Skeletal muscle tissue (tissue), 4 donors: ENCODE data around the gene CDH5. TPM values are rescaled to one million over a fixed set of nuclear protein-coding genes. Genes with fewer than 3 reads are reported as not detected.

Experiments
- H3K27ac ChIP-seq: one replicate; pipeline ENCODE4 v1.7.0; 2013; ENCODE audit warnings: mild to moderate bottlenecking, low read depth, low read length, inconsistent platforms
- H3K27me3 ChIP-seq, 3 donors: one replicate each; pipeline ENCODE4 v1.7.0; 2013; ENCODE audit warnings: low read length in 3 of 3; ENCODE audit not compliant: control insufficient read depth in 3 of 3, insufficient read depth in 3 of 3
- H3K36me3 ChIP-seq, 3 donors: one replicate each; pipeline ENCODE4 v1.7.0; 2013; ENCODE audit warnings: low read length in 3 of 3; ENCODE audit not compliant: control insufficient read depth in 3 of 3, insufficient read depth in 3 of 3
- H3K4me1 ChIP-seq, 3 donors: one replicate each; pipeline ENCODE4 v1.7.0; 2013; ENCODE audit warnings: low read length in 3 of 3, mild to moderate bottlenecking in 3 of 3; ENCODE audit not compliant: control insufficient read depth in 3 of 3, insufficient read depth in 3 of 3
- H3K4me3 ChIP-seq, 3 donors: one replicate each; pipeline ENCODE4 v1.7.0; 2013; ENCODE audit warnings: low read length in 3 of 3
- H3K9ac ChIP-seq, 3 donors: one replicate each; pipeline ENCODE4 v1.7.0; 2013; ENCODE audit warnings: low read length in 3 of 3, mild to moderate bottlenecking in 3 of 3, moderate library complexity in 2 of 3, low read depth in 1 of 3
- H3K9me3 ChIP-seq, 3 donors: one replicate each; pipeline ENCODE4 v1.7.0; 2013; ENCODE audit warnings: low read length in 3 of 3; ENCODE audit not compliant: control insufficient read depth in 3 of 3
- total RNA-seq: library from RNA; depleted of rRNA; stranded (reverse); fragments of >200 nt; gene quantifications from one replicate; pipeline ENCODE4 v1.2.3, GENCODE V29; 2014
- donor health status: Osteomylitis.

The CDH5 gene
- total RNA-seq, 1 donor from 2014 or later, result 42.8 TPM

GRCh38 chr16:66389256-66390176, 23.0 kb downstream of the CDH5 start:
- Histone ChIP-seq H3K36me3 (peaks cover 0 to 8% (median 4%) of the 10 kb centered on the region in 3 donors), H3K9me3 (no peaks in the 10 kb centered on the region), H3K27me3 (peaks cover 0 to 8% (median 0%) of the 10 kb centered on the region in 3 donors), H3K4me1 (peaks cover 4 to 15% (median 9%) of the 10 kb centered on the region in 3 donors), H3K9ac (no peak overlapping the region), H3K4me3 (no peak overlapping the region), H3K27ac (no peak overlapping the region)

DNA sequence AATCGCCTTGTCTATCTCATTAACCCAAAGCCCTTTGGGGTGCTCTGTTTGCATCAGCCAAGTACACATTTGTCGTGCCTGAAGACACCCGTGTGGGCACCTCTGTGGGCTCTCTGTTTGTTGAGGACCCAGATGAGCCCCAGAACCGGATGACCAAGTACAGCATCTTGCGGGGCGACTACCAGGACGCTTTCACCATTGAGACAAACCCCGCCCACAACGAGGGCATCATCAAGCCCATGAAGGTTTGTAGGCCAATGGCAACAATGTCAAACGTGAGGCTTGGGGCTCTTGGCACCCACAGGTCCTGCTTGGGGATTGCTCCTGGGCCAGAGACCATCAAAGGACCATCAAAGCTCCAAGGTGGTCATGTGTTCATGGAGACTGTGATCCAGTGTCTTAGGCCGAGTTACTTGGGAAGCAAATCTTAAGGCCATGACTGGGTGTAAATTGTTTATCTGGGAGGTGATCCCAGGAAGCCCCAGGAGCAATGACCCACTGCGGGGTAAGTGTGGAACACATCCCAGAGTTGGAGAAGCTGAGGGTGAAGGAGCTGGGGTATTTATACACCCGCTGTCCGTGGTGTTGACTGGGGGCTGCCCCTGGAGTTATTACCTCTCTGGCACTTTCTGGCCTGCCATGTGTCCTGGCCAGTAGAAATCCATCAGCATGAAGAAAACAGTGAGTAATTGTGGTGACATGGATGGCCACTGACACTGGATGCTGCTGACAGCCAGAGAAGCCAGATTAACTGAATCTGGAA, 24.0 kb downstream of the CDH5 start:
- H3K27ac ChIP-seq, result no peak overlapping the region
- H3K4me3 ChIP-seq, result no peak overlapping the region
- H3K27me3 ChIP-seq, result peaks cover 0 to 8% (median 0%) of the 10 kb centered on the region in 3 donors
- H3K9me3 ChIP-seq, result no peaks in the 10 kb centered on the region
- H3K4me1 ChIP-seq, result peaks cover 4 to 15% (median 9%) of the 10 kb centered on the region in 3 donors
- no peak overlapping the region for H3K9ac ChIP-seq
- peaks cover 0 to 8% (median 4%) of the 10 kb centered on the region in 3 donors for H3K36me3 ChIP-seq

GRCh38 chr16:66391726-66392670, 25.5 kb downstream of the CDH5 start:
- H3K36me3 ChIP-seq, result peaks cover 0 to 9% (median 4%) of the 10 kb centered on the region in 3 donors
- H3K4me1 ChIP-seq, result peaks cover 0 to 9% (median 6%) of the 10 kb centered on the region in 3 donors
- H3K9ac ChIP-seq, result no peak overlapping the region
- H3K4me3 ChIP-seq, result no peak overlapping the region
- no peaks in the 10 kb centered on the region for H3K9me3 ChIP-seq
- no peak overlapping the region for H3K27ac ChIP-seq
- peaks cover 0 to 4% (median 0%) of the 10 kb centered on the region in 3 donors for H3K27me3 ChIP-seq

GRCh38 chr16:66395806-66396555, 29.5 kb downstream of the CDH5 start:
- Histone ChIP-seq H3K27ac (no peak overlapping the region), H3K36me3 (peaks cover 0 to 4% (median 3%) of the 10 kb centered on the region in 3 donors), H3K9me3 (no peaks in the 10 kb centered on the region), H3K4me1 (peaks cover 6 to 10% (median 10%) of the 10 kb centered on the region in 3 donors), H3K27me3 (peaks cover 0 to 11% (median 3%) of the 10 kb centered on the region in 3 donors), H3K4me3 (no peak overlapping the region), H3K9ac (no peak overlapping the region)

- Histone ChIP-seq H3K9ac (no peak overlapping the region), H3K27me3 (peaks cover 0 to 16% (median 5%) of the 10 kb centered on the region in 3 donors), H3K4me3 (no peak overlapping the region), H3K4me1 (peaks cover 6 to 11% (median 10%) of the 10 kb centered on the region in 3 donors), H3K36me3 (peaks cover 0 to 4% (median 3%) of the 10 kb centered on the region in 3 donors), H3K27ac (no peak overlapping the region), H3K9me3 (no peaks in the 10 kb centered on the region)
Measured at GRCh38 chr16:66397736-66398433, 31.4 kb downstream of the CDH5 start.

- peaks cover 0 to 7% (median 6%) of the 10 kb centered on the region in 3 donors for H3K36me3 ChIP-seq
- no peak overlapping the region for H3K4me3 ChIP-seq
- H3K9me3 ChIP-seq, result no peaks in the 10 kb centered on the region
- no peak overlapping the region for H3K9ac ChIP-seq
- peak overlapping the region; percentile 41 for H3K27ac ChIP-seq
- H3K27me3 ChIP-seq, result peaks cover 0 to 20% (median 8%) of the 10 kb centered on the region in 3 donors
- peaks cover 6 to 11% (median 10%) of the 10 kb centered on the region in 3 donors for H3K4me1 ChIP-seq
Measured at GRCh38 chr16:66399031-66399430, 32.5 kb downstream of the CDH5 start.

- no peak overlapping the region for H3K9ac ChIP-seq
- H3K4me3 ChIP-seq, result no peak overlapping the region
- peaks cover 0 to 24% (median 10%) of the 10 kb centered on the region in 3 donors for H3K27me3 ChIP-seq
- H3K36me3 ChIP-seq, result peaks cover 0 to 7% (median 7%) of the 10 kb centered on the region in 3 donors
- peak overlapping the region; percentile 62 for H3K27ac ChIP-seq
- H3K9me3 ChIP-seq, result no peaks in the 10 kb centered on the region
- H3K4me1 ChIP-seq, result peaks cover 6 to 11% (median 10%) of the 10 kb centered on the region in 3 donors
Measured at GRCh38 chr16:66399930-66400329, 33.4 kb downstream of the CDH5 start.

GRCh38 chr16:66400503-66401380, 34.3 kb downstream of the CDH5 start:
- Histone ChIP-seq H3K36me3 (peaks cover 0 to 7% (median 6%) of the 10 kb centered on the region in 3 donors), H3K9ac (no peak overlapping the region), H3K9me3 (peaks cover 0 to 6% (median 2%) of the 10 kb centered on the region in 3 donors), H3K27me3 (peaks cover 0 to 28% (median 10%) of the 10 kb centered on the region in 3 donors), H3K4me1 (peaks cover 6 to 11% (median 10%) of the 10 kb centered on the region in 3 donors), H3K4me3 (no peak overlapping the region), H3K27ac (peak overlapping the region; percentile 62)
